PC-9 (cell line): ENCODE data around the gene PARK7. TPM values are rescaled to one million over a fixed set of nuclear protein-coding genes. Genes with fewer than 3 reads are reported as not detected.
"Not testable (repeated sequence)": the region's sequence is repeated elsewhere in the genome, so short reads cannot be mapped to it uniquely, and the experiment has no call there.

ENCODE experiments used
- BruUV-seq: library from RNA; stranded (reverse); fragments of 400-500 nt; replicated peaks from 2 replicates; lab custom pipeline; 2021; lab: Mats Ljungman, UMichigan
- CTCF ChIA-PET: fragments of 300-600 bp; sonication (Branson Sonifier 250); formaldehyde crosslinking; loops from one replicate; lab custom pipeline; 2022; ENCODE audit warnings: antibody characterized with exemption; lab: Charles Lee
- POLR2A ChIA-PET: fragments of 300-600 bp; sonication (Branson Sonifier 250); formaldehyde crosslinking; loops from one replicate; lab custom pipeline; 2022; ENCODE audit warnings: antibody characterized with exemption; ENCODE audit not compliant: unreplicated experiment; lab: Charles Lee
- DNase-seq, 2 experiments: peaks; one replicate each; pipeline versions ENCODE4 v3.0.0 to v3.0.0-alpha.2; 2015 to 2022; ENCODE audit warnings: mixed read lengths in 1 of 2
- H2AFZ ChIP-seq: fragments of 200-600 bp; sonication (generic); 2 replicates; pipeline ENCODE4 v1.8.1; 2017; ENCODE audit warnings: antibody characterized with exemption
- H3F3A ChIP-seq: fragments of 200-600 bp; sonication (generic); 2 replicates; pipeline ENCODE4 v1.8.1; 2017; ENCODE audit warnings: antibody characterized with exemption, mild to moderate bottlenecking, low read depth; ENCODE audit not compliant: insufficient read depth
- H3K27ac ChIP-seq: fragments of 200-600 bp; sonication (generic); 2 replicates; pipeline ENCODE4 v1.6.1; 2016; ENCODE audit warnings: mixed run types
- H3K27me3 ChIP-seq: fragments of 200-600 bp; sonication (generic); 2 replicates; pipeline ENCODE4 v1.6.1; 2016; ENCODE audit warnings: low read depth, mixed run types; ENCODE audit not compliant: insufficient read depth
- H3K36me3 ChIP-seq: fragments of 200-600 bp; sonication (generic); 2 replicates; pipeline ENCODE4 v1.6.1; 2016; ENCODE audit warnings: low read depth, mixed run types
- H3K4me1 ChIP-seq: fragments of 200-600 bp; sonication (generic); replicated peaks from 2 replicates; pipeline ENCODE4 v1.6.1; 2016; ENCODE audit warnings: mixed run types; ENCODE audit not compliant: insufficient read depth
- H3K4me2 ChIP-seq: fragments of 200-600 bp; sonication (generic); 2 replicates; pipeline ENCODE4 v1.6.1; 2017; ENCODE audit warnings: mixed run types
- H3K4me3 ChIP-seq: fragments of 200-600 bp; sonication (generic); 2 replicates; pipeline ENCODE4 v1.6.1; 2016; ENCODE audit warnings: mixed run types
- H3K79me2 ChIP-seq: fragments of 200-600 bp; sonication (generic); 2 replicates; pipeline ENCODE4 v1.6.1; 2017; ENCODE audit warnings: low read depth, mixed run types
- H3K9me2 ChIP-seq: fragments of 200-600 bp; sonication (generic); 2 replicates; pipeline ENCODE4 v1.8.1; 2017; ENCODE audit warnings: mild to moderate bottlenecking; ENCODE audit not compliant: insufficient read depth
- H3K9me3 ChIP-seq: fragments of 200-600 bp; sonication (generic); 2 replicates; pipeline ENCODE4 v1.8.1; 2016; ENCODE audit warnings: low read depth; ENCODE audit not compliant: insufficient read depth
- H4K20me1 ChIP-seq: fragments of 200-600 bp; sonication (generic); 2 replicates; pipeline ENCODE4 v1.8.1; 2017; ENCODE audit not compliant: insufficient read depth
- EZH2 ChIP-seq: fragments of 200-600 bp; sonication (generic); IDR thresholded peaks from 2 replicates; pipeline ENCODE4 v1.8.0; 2017; ENCODE audit warnings: antibody characterized with exemption, low read depth
- intact Hi-C: fragments of 100-400 bp; cut with micrococcal nuclease; formaldehyde crosslinking; loops from one replicate; pipeline ENCODE4 v1.10.0; 2022; ENCODE audit not compliant: unreplicated experiment
- total RNA-seq: library from RNA; stranded (reverse); gene quantifications from 2 replicates; pipeline ENCODE4 v1.2.3, GENCODE V29; 2021
- TF ChIP-seq, protein P1 (sequence below): fragments of 200-600 bp; sonication (generic); conservative IDR thresholded peaks from 2 replicates; pipeline ENCODE4 v1.6.1; 2017; ENCODE audit warnings: mixed run types, antibody characterized with exemption, mild to moderate bottlenecking, moderate library complexity

The PARK7 gene
- total RNA-seq, 1 experiment from 2014 or later, result 291 TPM

- Histone ChIP-seq H3K27ac (peak overlapping the region; percentile 33; the same call in 1 of the 2 replicates), H4K20me1 (no peaks in the 10 kb centered on the region), H3K9me2 (no peaks in the 10 kb centered on the region), H3K27me3 (no peaks in the 10 kb centered on the region), H3K79me2 (no peaks in the 10 kb centered on the region), H3K36me3 (no peaks in the 10 kb centered on the region), H3K9me3 (no peaks in the 10 kb centered on the region), H3K4me2 (peak overlapping the region; percentile 74), H3F3A (peaks cover 7% of the 10 kb centered on the region; the same call in 1 of the 2 replicates), H2AFZ (peak overlapping the region; percentile 79), H3K4me1 (no peaks in the 10 kb centered on the region), H3K4me3 (peak overlapping the region; percentile 62)
- TSS peak; percentile 85 for BruUV-seq
- intact Hi-C loops, result no loop called here
- peak; percentile 33 to 63 for DNase-seq
- no peak for TF ChIP-seq EZH2
- TF ChIP-seq, protein P1, sequence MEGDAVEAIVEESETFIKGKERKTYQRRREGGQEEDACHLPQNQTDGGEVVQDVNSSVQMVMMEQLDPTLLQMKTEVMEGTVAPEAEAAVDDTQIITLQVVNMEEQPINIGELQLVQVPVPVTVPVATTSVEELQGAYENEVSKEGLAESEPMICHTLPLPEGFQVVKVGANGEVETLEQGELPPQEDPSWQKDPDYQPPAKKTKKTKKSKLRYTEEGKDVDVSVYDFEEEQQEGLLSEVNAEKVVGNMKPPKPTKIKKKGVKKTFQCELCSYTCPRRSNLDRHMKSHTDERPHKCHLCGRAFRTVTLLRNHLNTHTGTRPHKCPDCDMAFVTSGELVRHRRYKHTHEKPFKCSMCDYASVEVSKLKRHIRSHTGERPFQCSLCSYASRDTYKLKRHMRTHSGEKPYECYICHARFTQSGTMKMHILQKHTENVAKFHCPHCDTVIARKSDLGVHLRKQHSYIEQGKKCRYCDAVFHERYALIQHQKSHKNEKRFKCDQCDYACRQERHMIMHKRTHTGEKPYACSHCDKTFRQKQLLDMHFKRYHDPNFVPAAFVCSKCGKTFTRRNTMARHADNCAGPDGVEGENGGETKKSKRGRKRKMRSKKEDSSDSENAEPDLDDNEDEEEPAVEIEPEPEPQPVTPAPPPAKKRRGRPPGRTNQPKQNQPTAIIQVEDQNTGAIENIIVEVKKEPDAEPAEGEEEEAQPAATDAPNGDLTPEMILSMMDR, result no peak
- ChIA-PET POLR2A (interaction anchor here (0.5 to 1.4 kb wide), 4 partner anchors 28 to 1347 kb away, joined by 3 to 12 read pairs (median 6); partner anchors contain the start of gene TNFRSF9), CTCF (interaction anchor here (0.6 to 0.7 kb wide), 3 partner anchors 49 to 484 kb away, joined by 3 to 8 read pairs (median 4); partner anchors contain the start of gene PARK7)
These were observed 48.6 kb upstream of the PARK7 start for GRCh38 chr1:7912743-7913557.

- Histone ChIP-seq H3K9me2 (no peaks in the 10 kb centered on the region), H3K4me1 (no peaks in the 10 kb centered on the region), H4K20me1 (no peaks in the 10 kb centered on the region), H3K27me3 (no peaks in the 10 kb centered on the region), H3K9me3 (no peaks in the 10 kb centered on the region), H3F3A (peaks cover 7% of the 10 kb centered on the region; the same call in 1 of the 2 replicates), H2AFZ (no peak overlapping the region), H3K79me2 (no peaks in the 10 kb centered on the region), H3K4me3 (no peak overlapping the region), H3K4me2 (no peak overlapping the region), H3K36me3 (no peaks in the 10 kb centered on the region), H3K27ac (no peak overlapping the region)
- no peak for DNase-seq
- intact Hi-C loops, result no loop called here
- ChIA-PET POLR2A (no interaction called here), CTCF (no interaction called here)
- no TSS peak for BruUV-seq
- TF ChIP-seq, protein P1, result no peak
- no peak for TF ChIP-seq EZH2
These were observed 45.5 kb upstream of the PARK7 start for GRCh38 chr1:7915826-7916500.

GRCh38 chr1:7916501-7916830, 45.0 kb upstream of the PARK7 start:
- Histone ChIP-seq H3F3A (peaks cover 7% of the 10 kb centered on the region; the same call in 1 of the 2 replicates), H4K20me1 (no peaks in the 10 kb centered on the region), H3K9me3 (no peaks in the 10 kb centered on the region), H2AFZ (no peak overlapping the region), H3K27me3 (no peaks in the 10 kb centered on the region), H3K4me1 (no peaks in the 10 kb centered on the region), H3K4me2 (no peak overlapping the region), H3K4me3 (no peak overlapping the region), H3K9me2 (no peaks in the 10 kb centered on the region), H3K27ac (no peak overlapping the region), H3K36me3 (no peaks in the 10 kb centered on the region), H3K79me2 (no peaks in the 10 kb centered on the region)
- TF ChIP-seq, protein P1, result no peak
- no peak for TF ChIP-seq EZH2
- DNase-seq, result no peak
- ChIA-PET CTCF (no interaction called here), POLR2A (no interaction called here)
- intact Hi-C loops, result no loop called here
- BruUV-seq, result no TSS peak

DNA sequence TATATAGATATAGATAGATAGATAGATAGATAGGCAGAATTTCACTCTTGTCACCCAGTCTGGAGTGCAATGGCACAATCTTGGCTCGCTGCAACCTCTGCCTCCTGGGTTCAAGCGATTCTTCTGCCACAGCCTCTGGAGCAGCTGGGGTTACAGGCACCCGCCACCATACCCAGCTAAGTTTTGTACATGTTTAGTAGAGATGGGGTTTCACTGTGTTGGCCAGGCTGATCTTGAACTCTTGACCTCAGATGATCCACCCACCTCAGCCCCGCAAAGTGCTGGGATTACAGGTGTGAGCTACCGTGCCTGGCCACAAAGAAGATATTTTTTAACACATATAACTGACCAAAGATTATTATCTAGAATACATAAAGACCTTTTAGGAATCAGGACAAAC, 43.5 kb upstream of the PARK7 start:
- POLR2A ChIA-PET, result not testable (repeated sequence)

More for the DNA sequence above, 43.5 kb upstream of the PARK7 start:
- H3K27ac ChIP-seq, intact Hi-C loops, H2AFZ ChIP-seq, BruUV-seq, H3K4me3 ChIP-seq, H3K79me2 ChIP-seq, H3K4me1 ChIP-seq, H3K9me3 ChIP-seq, H3K36me3 ChIP-seq, DNase-seq, H3K9me2 ChIP-seq, CTCF ChIA-PET, H4K20me1 ChIP-seq, H3K4me2 ChIP-seq, H3F3A ChIP-seq, H3K27me3 ChIP-seq: not testable (repeated sequence)
